ENCODE results near the gene LRCOL1. TPM values are rescaled to one million over a fixed set of nuclear protein-coding genes. Genes with fewer than 3 reads are reported as not detected.

LRCOL1 gene
- total RNA-seq, 1 donor from 2014 or later: not detected

- DNase-seq (ENCODE audit: extremely low read depth, low read depth, low spot score): no peak
Measured at GRCh38 chr12:132554845-132555630, 55.3 kb downstream of the LRCOL1 start.

Other genes starting within 250 kb of the LRCOL1 start
- gene FBRSL1, start 120.4 kb downstream of the LRCOL1 start, total RNA-seq: 13.9 and 24.0 TPM in 2 replicates
- not detected in 2 replicates for gene P2RX2, start 8.2 kb upstream of the LRCOL1 start, total RNA-seq
- gene POLE, start 76.8 kb upstream of the LRCOL1 start, total RNA-seq: 19.4 and 25.4 TPM in 2 replicates
- 21.6 and 32.0 TPM in 2 replicates for gene PXMP2, start 77.0 kb upstream of the LRCOL1 start, total RNA-seq
- gene PGAM5, start 100.3 kb upstream of the LRCOL1 start, total RNA-seq: 42.4 and 45.0 TPM in 2 replicates
- gene ANKLE2, start 151.2 kb upstream of the LRCOL1 start, total RNA-seq: 54.5 and 76.8 TPM in 2 replicates
- 80.7 and 110 TPM in 2 replicates for gene GOLGA3, start 218.3 kb upstream of the LRCOL1 start, total RNA-seq